Prostate gland (tissue), 2 donors: Measurements from ENCODE around the gene RFT1.

Experiments used
- POLR2A ChIP-seq: fragments of 450-650 bp; IDR thresholded peaks from one replicate; pipeline ENCODE4 v1.6.1; 2016; ENCODE audit warnings: antibody characterized with exemption, mild to moderate bottlenecking
- TF ChIP-seq, protein P1 (sequence below), 4 experiments: fragments of 200-600 bp in 2 of 4; fragments of 450-650 bp in 2 of 4; sonication (generic) in 2 of 4; IDR thresholded peaks; 1 replicate in 3 of 4; 2 replicates in 1 of 4; pipeline ENCODE4 v1.5.1; 2016 to 2019; ENCODE audit warnings: antibody characterized with exemption in 4 of 4, mild to moderate bottlenecking in 2 of 4, moderate library complexity in 2 of 4

GRCh38 chr3:53083949-53084309, 46.3 kb downstream of the RFT1 start:
- TF ChIP-seq, protein P1, sequence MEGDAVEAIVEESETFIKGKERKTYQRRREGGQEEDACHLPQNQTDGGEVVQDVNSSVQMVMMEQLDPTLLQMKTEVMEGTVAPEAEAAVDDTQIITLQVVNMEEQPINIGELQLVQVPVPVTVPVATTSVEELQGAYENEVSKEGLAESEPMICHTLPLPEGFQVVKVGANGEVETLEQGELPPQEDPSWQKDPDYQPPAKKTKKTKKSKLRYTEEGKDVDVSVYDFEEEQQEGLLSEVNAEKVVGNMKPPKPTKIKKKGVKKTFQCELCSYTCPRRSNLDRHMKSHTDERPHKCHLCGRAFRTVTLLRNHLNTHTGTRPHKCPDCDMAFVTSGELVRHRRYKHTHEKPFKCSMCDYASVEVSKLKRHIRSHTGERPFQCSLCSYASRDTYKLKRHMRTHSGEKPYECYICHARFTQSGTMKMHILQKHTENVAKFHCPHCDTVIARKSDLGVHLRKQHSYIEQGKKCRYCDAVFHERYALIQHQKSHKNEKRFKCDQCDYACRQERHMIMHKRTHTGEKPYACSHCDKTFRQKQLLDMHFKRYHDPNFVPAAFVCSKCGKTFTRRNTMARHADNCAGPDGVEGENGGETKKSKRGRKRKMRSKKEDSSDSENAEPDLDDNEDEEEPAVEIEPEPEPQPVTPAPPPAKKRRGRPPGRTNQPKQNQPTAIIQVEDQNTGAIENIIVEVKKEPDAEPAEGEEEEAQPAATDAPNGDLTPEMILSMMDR (IDR thresholded peaks at IDR 0.05), result no peak
- no peak for TF ChIP-seq POLR2A
